ENCODE measurements around the gene SCGB1C1.

DNA sequence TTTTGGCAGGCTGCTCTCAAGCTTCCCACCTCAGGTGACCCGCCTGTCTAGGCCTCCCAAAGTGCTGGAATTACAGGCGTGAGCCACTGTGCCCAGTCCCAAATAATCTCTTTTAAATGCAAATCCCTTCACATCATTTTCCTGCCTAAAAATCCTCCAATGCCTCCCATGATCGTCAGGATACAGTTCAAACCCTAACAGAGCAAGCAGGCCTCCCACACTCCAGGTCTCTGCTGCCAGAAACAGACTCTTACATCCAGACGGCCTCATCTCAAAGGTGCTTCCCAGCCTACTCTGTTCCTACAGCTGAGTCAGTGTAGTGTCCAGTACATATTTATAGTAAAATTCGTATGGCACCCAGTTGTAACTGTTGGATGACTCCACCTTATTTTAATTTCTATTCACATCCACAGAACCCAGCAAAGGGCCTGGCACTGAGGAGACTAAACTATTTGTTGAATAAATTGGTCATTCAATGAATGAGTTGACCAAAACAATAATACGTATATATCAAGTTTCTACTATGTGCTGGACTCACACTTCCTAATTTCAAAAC is 35.0 kb downstream of the SCGB1C1 start:
- TF ChIP-seq SP1 (IDR thresholded peaks at IDR 0.05; ENCODE audit: low read depth) (no peak), SRF (IDR thresholded peaks at IDR 0.05; ENCODE audit: low read depth) (no peak), POLR2AphosphoS5 (IDR thresholded peaks at IDR 0.05; ENCODE audit: low read depth, low read length) (no peak), JUND (IDR thresholded peaks at IDR 0.05) (no peak), POLR2A (IDR thresholded peaks at IDR 0.05; ENCODE audit: borderline replicate concordance, extremely low read depth, insufficient read depth, insufficient read length) (no peak), EZH2 (IDR thresholded peaks at IDR 0.05) (no peak), CEBPB (IDR thresholded peaks at IDR 0.05; ENCODE audit: low read depth) (no peak), RAD21 (IDR thresholded peaks at IDR 0.05; ENCODE audit: low read depth) (no peak)
- TF ChIP-seq, protein P1, sequence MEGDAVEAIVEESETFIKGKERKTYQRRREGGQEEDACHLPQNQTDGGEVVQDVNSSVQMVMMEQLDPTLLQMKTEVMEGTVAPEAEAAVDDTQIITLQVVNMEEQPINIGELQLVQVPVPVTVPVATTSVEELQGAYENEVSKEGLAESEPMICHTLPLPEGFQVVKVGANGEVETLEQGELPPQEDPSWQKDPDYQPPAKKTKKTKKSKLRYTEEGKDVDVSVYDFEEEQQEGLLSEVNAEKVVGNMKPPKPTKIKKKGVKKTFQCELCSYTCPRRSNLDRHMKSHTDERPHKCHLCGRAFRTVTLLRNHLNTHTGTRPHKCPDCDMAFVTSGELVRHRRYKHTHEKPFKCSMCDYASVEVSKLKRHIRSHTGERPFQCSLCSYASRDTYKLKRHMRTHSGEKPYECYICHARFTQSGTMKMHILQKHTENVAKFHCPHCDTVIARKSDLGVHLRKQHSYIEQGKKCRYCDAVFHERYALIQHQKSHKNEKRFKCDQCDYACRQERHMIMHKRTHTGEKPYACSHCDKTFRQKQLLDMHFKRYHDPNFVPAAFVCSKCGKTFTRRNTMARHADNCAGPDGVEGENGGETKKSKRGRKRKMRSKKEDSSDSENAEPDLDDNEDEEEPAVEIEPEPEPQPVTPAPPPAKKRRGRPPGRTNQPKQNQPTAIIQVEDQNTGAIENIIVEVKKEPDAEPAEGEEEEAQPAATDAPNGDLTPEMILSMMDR (IDR thresholded peaks at IDR 0.05 in 2 of 3, conservative IDR thresholded peaks at IDR 0.05 in 1 of 3; ENCODE audit: borderline replicate concordance in 1 of 3, insufficient read depth in 1 of 3, low read depth in 2 of 3, low read length in 2 of 3): no peak
- TF ChIP-seq, protein P2, sequence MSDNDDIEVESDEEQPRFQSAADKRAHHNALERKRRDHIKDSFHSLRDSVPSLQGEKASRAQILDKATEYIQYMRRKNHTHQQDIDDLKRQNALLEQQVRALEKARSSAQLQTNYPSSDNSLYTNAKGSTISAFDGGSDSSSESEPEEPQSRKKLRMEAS (IDR thresholded peaks at IDR 0.05): no peak
